ENCODE results near the gene SSH3.
A peak's percentile ranks its signal among the peaks of the same experiment; 100 is the strongest.

- TF ChIP-seq YY1 (IDR thresholded peaks at IDR 0.05; ENCODE audit: insufficient read depth, insufficient read length) (peak; percentile 51), ZNF274 (IDR thresholded peaks at IDR 0.05; ENCODE audit: low read depth, low read length) (no peak), SUZ12 (IDR thresholded peaks at IDR 0.05; ENCODE audit: extremely low read depth, insufficient read depth, insufficient read length) (no peak)
These were observed 36.7 kb upstream of the SSH3 start, which contains the start of gene GRK2 for GRCh38 chr11:67266449-67267187.

Data from NT2/D1 (cell line).